ENCODE data around the gene RNPEPL1.

RNPEPL1 gene

DNA sequence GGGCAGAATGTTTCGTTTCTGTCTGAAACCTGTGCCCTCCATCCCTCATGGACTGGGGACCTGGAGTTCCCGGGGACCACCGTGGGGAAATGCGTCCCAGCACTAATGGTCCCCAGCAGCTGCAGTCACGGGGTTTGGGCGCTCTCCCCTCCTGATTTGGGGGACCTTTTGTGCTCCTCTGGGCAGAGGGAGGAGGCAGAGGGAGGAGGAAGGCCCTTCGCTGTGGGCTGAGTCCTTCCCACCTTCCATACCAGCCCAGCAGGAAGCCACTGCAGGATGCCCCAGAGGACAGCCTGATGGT, 60.2 kb downstream of the RNPEPL1 start:
- no peak for DNase-seq

DNA sequence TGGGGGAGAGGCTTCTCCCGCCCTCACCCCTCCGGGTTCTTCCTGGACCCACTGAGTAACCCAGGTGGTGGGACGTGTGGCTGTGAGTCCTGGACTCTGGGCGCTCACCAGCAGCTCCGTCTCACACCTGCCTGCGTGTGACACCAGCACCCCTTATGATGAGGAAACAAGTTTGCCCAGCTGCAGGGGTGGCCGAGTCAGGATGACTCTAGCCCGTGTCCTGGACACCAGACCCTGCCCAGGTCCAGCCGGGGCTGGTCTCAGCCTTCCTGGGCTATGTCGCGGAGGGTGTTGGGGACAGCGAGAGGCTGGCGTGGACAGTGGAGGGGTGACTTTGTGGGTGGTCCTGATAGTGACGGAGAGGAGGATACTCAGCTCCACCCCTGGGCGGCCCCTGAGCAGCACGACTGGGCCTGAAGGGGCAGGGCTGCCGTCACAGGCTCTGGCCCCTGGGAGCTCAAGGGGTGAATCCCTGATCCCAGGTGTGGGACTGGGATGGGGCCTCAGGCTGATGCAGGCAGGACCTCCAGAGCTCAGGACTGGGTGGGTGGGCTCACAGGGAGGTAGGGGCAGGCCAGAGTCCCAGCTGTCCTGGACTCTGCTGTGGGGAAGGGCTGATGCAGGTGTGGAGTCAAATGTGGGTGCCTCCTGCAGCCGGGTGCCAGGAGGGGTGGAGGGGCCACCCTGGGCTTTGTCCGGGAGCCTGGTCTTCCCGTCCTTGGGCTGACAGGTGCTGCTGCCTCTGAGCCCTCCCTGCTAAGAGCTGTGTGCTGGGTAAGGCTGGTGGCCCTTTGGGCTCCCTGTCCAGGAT, 60.7 kb downstream of the RNPEPL1 start:
- DNase-seq = no peak

DNA sequence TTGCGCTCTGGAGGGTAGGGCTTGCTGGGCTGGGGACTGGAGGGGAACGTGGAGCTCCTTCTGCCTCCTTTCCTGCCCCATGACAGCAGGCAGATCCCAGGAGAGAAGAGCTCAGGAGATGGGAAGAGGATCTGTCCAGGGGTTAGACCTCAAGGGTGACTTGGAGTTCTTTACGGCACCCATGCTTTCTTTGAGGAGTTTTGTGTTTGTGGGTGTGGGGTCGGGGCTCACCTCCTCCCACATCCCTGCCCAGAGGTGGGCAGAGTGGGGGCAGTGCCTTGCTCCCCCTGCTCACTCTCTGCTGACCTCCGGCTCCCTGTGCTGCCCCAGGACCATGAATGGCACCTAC, 61.3 kb downstream of the RNPEPL1 start:
- no peak for DNase-seq

DNA sequence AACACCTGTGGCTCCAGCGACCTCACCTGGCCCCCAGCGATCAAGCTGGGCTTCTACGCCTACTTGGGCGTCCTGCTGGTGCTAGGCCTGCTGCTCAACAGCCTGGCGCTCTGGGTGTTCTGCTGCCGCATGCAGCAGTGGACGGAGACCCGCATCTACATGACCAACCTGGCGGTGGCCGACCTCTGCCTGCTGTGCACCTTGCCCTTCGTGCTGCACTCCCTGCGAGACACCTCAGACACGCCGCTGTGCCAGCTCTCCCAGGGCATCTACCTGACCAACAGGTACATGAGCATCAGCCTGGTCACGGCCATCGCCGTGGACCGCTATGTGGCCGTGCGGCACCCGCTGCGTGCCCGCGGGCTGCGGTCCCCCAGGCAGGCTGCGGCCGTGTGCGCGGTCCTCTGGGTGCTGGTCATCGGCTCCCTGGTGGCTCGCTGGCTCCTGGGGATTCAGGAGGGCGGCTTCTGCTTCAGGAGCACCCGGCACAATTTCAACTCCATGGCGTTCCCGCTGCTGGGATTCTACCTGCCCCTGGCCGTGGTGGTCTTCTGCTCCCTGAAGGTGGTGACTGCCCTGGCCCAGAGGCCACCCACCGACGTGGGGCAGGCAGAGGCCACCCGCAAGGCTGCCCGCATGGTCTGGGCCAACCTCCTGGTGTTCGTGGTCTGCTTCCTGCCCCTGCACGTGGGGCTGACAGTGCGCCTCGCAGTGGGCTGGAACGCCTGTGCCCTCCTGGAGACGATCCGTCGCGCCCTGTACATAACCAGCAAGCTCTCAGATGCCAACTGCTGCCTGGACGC, 61.9 kb downstream of the RNPEPL1 start:
- no peak for DNase-seq
